Nephron (organoid): ENCODE measurements around the gene HUS1.

Experiments used
- H3K27ac Mint-ChIP-seq, 3 experiments: 2 replicates each; pipeline ENCODE4 v1.8.0; 2020; ENCODE audit warnings: mixed read lengths in 3 of 3, mild to moderate bottlenecking in 2 of 3, moderate library complexity in 1 of 3
- H3K27me3 Mint-ChIP-seq: 2 replicates; pipeline ENCODE4 v1.8.0; 2021; ENCODE audit warnings: low read depth, mild to moderate bottlenecking, moderate library complexity, mixed read lengths
- H3K36me3 Mint-ChIP-seq: 2 replicates; pipeline ENCODE4 v1.8.0; 2020; ENCODE audit warnings: low read depth, mixed read lengths
- H3K4me1 Mint-ChIP-seq: 2 replicates; pipeline ENCODE4 v1.8.0; 2020; ENCODE audit warnings: mixed read lengths
- H3K4me3 Mint-ChIP-seq, 3 experiments: 2 replicates each; pipeline ENCODE4 v1.8.0; 2020; ENCODE audit warnings: mild to moderate bottlenecking in 3 of 3, mixed read lengths in 3 of 3, moderate library complexity in 2 of 3
- H3K9me3 Mint-ChIP-seq: 2 replicates; pipeline ENCODE4 v1.8.0; 2020; ENCODE audit warnings: mixed read lengths
- CTCF ChIP-seq, 3 experiments: fragments of 200-600 bp; sonication (generic); IDR thresholded peaks; one replicate each; pipeline ENCODE4 v1.5.0; 2021; ENCODE audit warnings: antibody characterized with exemption in 3 of 3; ENCODE audit not compliant: unreplicated experiment in 3 of 3

The HUS1 gene

GRCh38 chr7:47951374-47951773 lies 28.0 kb downstream of the HUS1 start:
- Mint-ChIP-seq H3K36me3 (peaks cover 19% of the 10 kb centered on the region), H3K9me3 (no peaks in the 10 kb centered on the region), H3K4me1 (peaks cover 5% of the 10 kb centered on the region), H3K27me3 (no peaks in the 10 kb centered on the region), H3K4me3 (no peak overlapping the region), H3K27ac (no peak overlapping the region)
- no peak for TF ChIP-seq CTCF (IDR thresholded peaks at IDR 0.05; ENCODE audit: unreplicated experiment in 3 of 3)

DNA sequence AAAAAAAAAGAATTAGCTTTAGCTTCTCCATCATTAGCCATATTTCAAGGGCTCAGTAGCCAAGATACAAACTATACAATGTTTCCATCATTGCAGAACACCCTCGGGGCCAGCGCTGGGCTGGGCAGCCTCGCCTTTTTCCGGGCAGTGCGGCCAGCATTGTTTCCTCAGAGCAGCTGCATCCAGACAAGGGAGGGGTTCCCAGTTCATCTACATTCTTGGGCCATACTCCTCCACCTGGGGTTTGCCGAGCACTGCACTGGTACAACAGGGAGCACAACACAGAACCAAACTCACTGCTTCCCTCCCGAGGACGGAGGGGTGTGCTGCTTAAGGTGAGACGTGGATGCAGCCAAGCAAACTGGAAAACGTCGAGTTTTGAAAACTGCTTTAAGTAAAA lies 28.7 kb downstream of the HUS1 start:
- Mint-ChIP-seq H3K4me1 (peaks cover 5% of the 10 kb centered on the region), H3K36me3 (peaks cover 13% of the 10 kb centered on the region), H3K9me3 (no peaks in the 10 kb centered on the region), H3K27me3 (no peaks in the 10 kb centered on the region), H3K4me3 (no peak overlapping the region), H3K27ac (no peak overlapping the region)
- TF ChIP-seq CTCF (IDR thresholded peaks at IDR 0.05; ENCODE audit: unreplicated experiment in 3 of 3) = no peak

GRCh38 chr7:47949703-47950102 lies 29.7 kb downstream of the HUS1 start:
- Mint-ChIP-seq H3K27me3 (no peaks in the 10 kb centered on the region), H3K4me1 (peaks cover 8% of the 10 kb centered on the region)
- no peak for TF ChIP-seq CTCF (IDR thresholded peaks at IDR 0.05; ENCODE audit: unreplicated experiment in 3 of 3)

DNA sequence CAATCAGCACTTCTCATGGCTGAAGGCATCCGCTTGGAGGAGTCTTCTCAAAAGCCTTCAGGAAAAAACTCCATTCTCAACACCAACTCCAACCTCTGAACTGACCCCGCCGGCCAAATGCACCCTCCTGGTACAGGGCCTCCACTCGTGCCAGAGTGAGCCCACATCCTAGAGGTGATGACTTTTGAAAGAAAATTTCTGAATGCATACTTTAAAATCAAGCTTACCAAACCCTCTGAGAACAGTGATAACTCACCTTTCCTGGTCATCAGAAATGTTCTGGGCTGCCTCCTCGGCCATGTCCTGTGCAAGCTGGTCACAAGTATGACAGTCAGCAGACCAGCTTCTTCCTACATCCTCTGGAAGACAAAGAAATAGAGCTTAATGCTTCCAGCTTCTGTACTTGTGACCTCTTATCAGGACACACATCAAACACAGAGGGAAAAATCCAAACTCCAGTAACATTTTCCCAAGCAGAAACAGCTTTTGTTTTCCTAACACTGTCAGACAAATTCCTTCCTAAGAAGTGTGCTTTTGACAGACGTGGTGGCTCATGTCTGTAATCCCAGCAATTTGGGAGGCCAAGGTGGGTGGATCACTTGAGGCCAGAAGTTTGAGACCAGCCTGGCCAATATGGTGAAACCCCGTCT lies 31.1 kb downstream of the HUS1 start, which contains the start of gene PKD1L1:
Gene PKD1L1 (minus strand): TSS at position 326 of the 650 bp plus-strand sequence. CDS start 26 bp downstream, at position 300.
- peaks cover 3% of the 10 kb centered on the region for H3K27me3 Mint-ChIP-seq
- no peak within 1 kb of the TSS for H3K4me3 Mint-ChIP-seq
- H3K9me3 Mint-ChIP-seq = no peaks in the 10 kb centered on the region
- H3K36me3 Mint-ChIP-seq = no peaks in the 10 kb centered on the region
- H3K4me1 Mint-ChIP-seq = peaks cover 11% of the 10 kb centered on the region
- H3K27ac Mint-ChIP-seq = no peak within 1 kb of the TSS
- TF ChIP-seq CTCF (IDR thresholded peaks at IDR 0.05; ENCODE audit: unreplicated experiment in 3 of 3) = no peak

More at GRCh38 chr7:47949703-47950102, 29.7 kb downstream of the HUS1 start:
- no peaks in the 10 kb centered on the region for H3K9me3 Mint-ChIP-seq
- H3K36me3 Mint-ChIP-seq = peaks cover 6% of the 10 kb centered on the region
- H3K27ac Mint-ChIP-seq = no peak overlapping the region
- H3K4me3 Mint-ChIP-seq = no peak overlapping the region

- H3K27ac Mint-ChIP-seq = no peak overlapping the region
Observed at GRCh38 chr7:47947355-47947749, 32.1 kb downstream of the HUS1 start.

More at GRCh38 chr7:47947355-47947749, 32.1 kb downstream of the HUS1 start:
- no peak overlapping the region for H3K4me3 Mint-ChIP-seq
- H3K9me3 Mint-ChIP-seq = no peaks in the 10 kb centered on the region
- H3K4me1 Mint-ChIP-seq = peaks cover 13% of the 10 kb centered on the region
- H3K36me3 Mint-ChIP-seq = no peaks in the 10 kb centered on the region
- H3K27me3 Mint-ChIP-seq = peaks cover 4% of the 10 kb centered on the region
- no peak for TF ChIP-seq CTCF (IDR thresholded peaks at IDR 0.05; ENCODE audit: unreplicated experiment in 3 of 3)
